ENCODE results near the gene ENTR1.

Gene ENTR1

DNA sequence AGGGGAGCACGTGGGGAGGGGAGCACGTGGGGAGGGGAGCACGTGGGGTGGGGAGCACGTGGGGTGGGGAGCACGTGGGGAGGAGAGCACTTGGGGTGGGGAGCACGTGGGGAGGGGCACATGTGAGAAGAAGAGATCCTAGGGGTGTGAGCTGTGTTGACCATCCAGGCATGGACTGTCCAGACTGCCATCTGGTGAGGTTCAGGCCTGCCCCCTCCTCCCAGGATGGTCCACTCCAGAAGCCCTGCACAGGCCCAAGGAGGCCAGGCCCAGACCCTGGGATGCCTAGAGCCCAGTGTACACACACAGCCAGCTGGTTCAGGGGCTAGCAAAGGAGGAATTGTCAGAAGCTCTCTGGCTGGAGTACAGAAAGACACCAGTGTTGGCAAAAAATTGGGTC is 12.8 kb downstream of the ENTR1 start:
- DNase-seq (ENCODE audit: low read depth in 1 of 2, low spot score in 1 of 2): no peak

DNA sequence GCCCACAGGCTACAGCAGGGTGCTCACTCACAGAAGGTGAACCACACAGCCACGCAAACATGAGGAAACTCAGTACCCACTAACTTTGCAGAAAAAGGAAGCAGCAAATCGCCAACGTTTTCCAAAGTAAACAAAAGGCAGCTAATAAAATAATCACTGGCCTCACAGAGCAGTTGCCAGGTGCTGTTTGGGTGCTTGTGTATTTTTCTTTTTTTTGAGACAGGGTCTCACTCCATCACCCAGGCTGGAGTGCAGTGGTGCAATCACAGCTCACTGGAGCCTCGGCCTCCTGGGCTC is 14.2 kb downstream of the ENTR1 start:
- no peak for DNase-seq (ENCODE audit: low read depth in 1 of 2, low spot score in 1 of 2)

DNA sequence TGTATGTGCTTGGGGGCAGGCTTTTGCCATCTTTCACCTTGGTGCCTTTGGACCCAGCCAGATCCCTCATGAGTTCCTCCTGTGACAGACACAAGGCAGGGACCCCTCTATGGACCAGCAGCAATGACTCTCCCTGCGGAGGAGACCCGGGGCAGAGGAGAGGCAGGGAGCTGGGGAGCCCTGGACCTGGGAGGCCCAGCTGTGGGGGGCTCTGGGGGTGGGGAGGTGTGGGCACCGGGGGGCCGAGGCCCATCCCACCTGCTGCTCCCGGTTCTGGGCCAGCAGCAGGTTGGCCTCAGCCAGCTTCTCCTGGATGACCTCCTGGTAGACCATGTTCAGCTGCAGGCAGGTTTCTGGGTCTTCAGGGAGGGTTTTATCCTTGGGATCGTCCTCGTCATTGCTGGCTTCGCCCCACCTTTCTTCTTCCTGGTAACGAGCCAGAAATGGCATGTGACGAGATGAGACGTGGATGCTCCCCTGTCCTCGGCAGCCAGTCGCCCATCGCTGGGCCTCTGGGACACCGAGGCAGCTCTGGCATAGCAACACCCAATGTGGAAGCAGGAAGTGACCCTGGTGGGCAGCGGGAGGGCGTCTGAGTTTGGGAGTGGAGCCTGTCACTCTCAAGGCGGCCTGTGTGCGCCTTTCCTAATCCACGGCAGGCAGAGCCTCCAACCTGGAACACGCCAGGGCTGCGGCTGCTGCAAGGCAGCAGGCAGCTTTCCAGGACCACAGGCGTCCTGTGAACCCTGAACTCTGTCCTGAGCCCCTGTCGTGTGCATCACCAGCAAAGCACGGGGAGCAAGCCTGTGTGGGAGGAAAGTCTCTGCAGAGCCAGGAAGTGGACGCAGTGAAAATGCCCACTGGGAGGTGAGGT is 14.8 kb downstream of the ENTR1 start:
- no peak for DNase-seq (ENCODE audit: low read depth in 1 of 2, low spot score in 1 of 2)

DNA sequence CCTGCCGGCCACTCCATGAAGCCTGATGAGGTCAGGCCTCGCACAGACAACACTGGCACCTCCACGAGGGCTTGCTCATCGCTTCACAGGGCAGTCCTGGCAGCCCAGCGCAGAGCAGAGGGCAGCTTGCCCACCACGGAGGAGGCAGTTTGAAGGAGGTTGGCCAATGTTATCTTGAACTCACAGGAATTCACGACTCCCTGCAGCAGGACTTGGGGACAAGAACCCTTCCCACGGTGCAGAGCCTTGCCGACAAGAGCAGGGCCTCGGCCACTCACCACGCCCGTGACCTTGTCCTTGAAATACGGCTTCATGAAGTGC is 15.4 kb downstream of the ENTR1 start:
- DNase-seq (ENCODE audit: low read depth in 1 of 2, low spot score in 1 of 2): no peak

DNA sequence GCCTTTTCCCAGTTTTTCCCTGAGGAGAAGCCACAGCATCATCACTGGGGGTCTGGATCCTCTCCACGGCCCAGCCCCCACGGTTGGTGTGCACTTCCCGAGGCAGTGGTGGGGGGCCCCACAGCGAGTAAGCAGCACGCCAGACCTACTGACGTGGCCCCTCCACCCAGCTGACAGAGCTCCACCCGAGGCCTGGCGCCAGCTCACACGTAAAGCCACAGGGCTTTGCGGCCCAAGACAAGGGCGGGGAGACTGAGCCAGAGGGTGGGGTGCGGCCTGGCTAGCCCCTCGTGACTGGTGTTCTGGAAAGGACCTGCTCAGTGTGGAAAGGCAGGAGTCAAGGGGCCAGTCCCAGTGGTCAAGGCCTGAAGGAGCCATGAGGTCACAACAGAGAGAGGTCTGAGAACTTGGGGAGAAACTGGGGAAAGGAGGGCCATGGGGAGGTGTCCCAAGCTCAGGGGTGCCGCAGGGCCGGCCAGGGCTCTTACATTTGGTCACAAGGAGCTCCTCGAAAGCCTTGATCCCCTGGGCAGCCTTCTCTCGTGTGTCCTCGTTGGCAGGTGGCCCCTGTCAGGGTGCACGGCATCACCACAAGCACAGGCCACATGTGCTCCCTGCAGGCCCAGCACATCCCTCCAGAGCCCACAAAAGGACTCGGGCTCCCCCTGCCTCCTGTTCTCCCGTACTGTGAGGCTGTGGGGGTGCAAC is 15.9 kb downstream of the ENTR1 start:
- no peak for DNase-seq (ENCODE audit: low read depth in 1 of 2, low spot score in 1 of 2)

DNA sequence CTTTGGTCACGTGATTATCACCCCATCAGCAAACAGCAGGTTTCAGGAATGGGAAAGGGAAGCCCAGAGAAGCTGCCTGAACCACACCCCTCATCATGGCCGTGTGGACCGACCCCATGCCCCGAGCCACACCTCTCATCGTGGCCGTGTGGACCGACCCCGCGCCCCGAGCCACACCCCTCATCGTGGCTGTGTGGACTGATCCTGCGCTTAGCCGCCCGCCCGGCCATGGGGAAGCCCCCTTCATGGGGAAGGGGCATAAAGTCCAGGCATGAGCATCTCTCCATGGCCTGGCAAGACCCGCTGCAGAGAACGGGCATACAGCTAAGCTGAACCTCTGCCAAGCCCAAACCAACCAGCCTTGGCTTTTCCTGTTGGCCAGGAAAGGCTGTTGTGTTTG is 16.9 kb downstream of the ENTR1 start:
- no peak for DNase-seq (ENCODE audit: low read depth in 1 of 2, low spot score in 1 of 2)

DNA sequence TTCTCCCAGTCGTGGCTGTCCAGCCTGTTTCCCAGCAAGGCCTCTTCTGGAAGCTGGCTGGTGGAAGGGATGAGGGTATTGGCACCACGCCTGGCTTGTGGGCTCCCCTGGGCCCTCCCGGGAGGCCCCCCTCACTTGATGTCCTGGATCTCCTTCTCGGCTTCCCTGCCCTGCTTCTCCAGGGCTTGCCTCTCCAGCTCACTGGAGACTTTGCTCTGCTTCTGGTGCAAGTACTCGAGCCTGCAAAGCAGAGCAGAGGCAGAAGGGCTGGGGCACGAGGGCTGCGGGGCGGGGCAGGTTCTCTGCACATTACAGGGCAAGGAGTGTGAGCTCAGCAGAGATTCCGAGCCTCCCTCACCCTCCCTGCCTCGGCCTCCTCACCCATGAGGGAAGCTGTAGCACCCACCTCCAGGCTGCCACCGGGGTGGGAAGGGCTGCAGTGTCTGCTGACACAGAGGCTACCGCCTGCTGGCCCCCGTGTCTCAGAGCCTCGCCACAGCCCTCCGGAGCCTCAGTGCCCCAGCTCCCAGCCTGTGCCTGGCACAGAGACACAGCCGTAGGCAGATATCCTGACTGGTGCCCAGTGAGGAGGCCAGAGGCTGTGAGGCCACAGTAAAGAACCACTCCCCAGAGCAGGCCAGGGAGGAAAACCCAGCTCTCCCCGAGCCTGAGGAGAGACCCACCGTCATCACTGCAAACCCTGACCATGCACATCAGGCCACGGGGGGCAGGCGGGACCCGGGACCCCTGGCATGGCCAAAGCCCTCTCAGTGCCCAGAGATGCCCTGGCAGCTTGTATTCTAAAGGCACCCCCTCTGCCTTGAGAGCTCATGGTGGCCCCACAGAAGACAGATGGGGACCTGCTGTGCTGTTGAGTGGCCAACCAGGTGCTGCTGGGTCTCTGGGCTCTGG is 17.6 kb downstream of the ENTR1 start:
- DNase-seq (ENCODE audit: low read depth in 1 of 2, low spot score in 1 of 2): no peak

DNA sequence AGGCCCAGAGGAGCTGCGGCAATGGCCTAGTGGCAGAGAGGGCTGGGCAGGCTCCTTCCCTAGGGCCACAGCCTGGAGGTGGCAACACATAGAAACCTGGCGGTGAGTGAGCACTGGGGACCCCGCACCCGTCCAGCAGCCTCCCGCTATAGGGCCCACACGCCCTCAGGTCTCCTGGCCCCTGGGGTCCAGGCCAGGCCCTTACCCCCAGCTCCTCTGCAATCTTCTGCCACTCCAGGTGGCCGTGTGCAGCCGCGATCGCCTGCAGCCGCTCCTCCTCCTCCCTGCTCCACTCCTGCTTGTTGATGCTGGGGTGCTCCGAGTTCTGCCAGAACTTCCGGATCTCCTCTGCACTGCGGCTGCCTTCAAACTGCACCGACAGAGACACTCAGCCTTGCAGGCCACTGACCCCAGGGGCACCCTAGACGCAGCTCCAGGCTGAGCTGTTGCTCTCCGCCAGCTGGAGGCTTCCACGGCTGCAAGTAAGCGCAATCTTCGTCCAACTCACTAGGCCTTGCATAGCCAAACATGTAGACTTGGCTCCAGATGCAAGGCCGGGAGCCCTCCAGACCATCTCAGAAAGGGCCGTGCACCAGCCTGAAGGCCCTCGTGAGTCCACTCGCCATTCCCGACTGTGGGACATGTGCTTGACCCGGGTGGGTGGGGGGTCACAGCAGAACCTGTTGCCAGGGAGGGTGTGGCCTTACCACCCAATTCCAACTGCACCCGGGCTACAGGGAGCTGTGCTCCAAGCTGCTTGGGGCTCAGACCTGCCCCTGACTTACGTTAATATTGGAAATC is 18.5 kb downstream of the ENTR1 start:
- DNase-seq (ENCODE audit: low read depth in 1 of 2, low spot score in 1 of 2): no peak

DNA sequence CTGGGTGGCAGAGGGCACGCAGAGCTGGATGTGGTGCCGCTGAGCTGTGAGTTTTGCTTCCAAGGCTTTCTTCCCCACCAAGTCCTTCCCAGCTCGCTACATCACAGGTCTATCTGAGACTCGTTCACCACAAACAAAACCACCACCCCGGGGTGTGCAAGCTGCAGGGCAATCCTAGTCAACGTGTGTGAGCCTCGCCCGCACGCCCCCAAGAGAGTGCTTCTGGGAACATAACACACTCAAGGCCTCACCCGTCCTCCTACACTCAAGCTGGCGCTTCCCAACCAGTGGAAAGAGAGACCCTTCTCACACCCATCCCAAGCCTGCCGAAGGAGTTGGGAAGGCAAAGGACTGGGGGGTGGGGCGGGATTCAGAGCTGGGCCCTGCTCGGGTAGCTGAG is 21.0 kb downstream of the ENTR1 start:
- DNase-seq (ENCODE audit: low read depth in 1 of 2, low spot score in 1 of 2): no peak

DNA sequence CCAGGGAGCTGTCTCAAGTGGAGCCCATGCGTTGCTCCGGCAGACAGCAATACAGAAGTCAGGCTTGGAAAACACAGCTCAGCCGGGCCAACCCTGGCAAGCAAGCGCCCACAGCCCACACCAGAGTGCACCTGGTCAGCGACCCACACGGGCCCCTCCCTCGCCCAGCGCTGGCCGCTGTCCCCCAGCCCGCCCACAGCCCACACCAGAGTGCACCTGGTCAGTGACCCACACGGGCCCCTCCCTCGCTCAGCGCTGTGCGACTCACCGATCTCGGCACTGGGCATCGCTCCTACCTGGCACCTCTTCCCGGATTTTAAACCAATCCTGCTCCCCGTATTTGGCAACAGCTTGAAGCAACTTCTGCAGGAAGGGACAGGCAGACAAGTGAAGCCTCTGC is 23.2 kb downstream of the ENTR1 start:
- no peak for DNase-seq (ENCODE audit: low read depth in 1 of 2, low spot score in 1 of 2)

DNA sequence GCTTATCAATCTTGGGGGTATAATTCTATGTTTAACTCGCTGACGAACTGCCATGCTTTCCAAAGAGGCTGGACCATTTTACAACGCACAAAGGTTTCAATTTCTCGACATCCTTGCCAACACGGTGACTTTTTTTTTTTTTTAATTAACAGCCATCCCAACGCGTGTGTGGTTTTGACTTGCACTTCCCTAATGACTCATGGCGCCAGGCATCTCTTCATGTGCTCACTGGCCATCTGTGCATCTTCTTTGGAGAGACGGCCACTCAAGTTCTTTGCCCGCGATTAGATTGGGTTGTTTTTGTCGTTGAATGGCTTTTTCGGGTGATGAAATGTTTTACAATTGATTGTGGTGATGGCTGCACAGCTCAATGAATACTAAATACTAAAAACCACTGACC is 24.4 kb downstream of the ENTR1 start:
- no peak for DNase-seq (ENCODE audit: low read depth in 1 of 2, low spot score in 1 of 2)

DNA sequence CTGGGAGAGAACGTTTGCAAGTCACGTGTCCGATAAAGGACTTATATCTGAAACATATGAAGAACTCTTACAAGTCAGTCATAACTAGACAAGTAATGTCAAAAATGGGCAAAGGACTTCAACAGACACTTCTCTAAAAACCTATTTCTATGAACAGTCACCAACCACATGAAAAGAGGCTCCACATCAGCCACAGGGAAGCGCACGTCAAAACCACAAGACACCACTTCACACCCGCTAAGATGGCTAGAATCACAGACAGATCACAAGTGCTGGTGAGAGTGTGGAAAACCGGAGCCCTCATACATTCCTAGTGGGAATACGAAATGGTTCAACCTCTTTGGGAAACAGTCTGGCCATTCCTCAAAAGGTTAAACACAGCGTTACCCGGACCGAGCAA is 25.4 kb downstream of the ENTR1 start:
- DNase-seq (ENCODE audit: low read depth in 1 of 2, low spot score in 1 of 2): no peak

DNA sequence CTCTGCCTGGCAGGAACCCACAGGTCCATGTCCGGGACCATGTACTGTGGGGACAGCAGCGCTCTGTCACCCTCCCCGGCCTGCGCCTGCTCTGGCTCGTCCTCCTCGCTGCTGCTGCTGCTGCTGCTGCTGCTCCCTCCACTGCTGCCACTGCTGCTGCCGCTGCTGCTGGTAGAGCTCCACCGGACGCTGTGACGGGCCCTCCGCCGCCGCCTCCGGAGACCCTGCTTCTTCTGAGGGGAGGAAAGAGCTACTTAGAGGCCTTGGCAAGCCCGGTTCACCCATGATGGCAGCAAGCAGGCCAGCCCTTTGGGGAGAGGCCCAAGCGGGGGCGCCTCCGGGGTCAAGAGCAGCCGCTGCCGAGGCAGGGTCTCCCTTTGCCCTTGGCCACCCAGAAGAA is 27.0 kb downstream of the ENTR1 start:
- no peak for DNase-seq (ENCODE audit: low read depth in 1 of 2, low spot score in 1 of 2)

DNA sequence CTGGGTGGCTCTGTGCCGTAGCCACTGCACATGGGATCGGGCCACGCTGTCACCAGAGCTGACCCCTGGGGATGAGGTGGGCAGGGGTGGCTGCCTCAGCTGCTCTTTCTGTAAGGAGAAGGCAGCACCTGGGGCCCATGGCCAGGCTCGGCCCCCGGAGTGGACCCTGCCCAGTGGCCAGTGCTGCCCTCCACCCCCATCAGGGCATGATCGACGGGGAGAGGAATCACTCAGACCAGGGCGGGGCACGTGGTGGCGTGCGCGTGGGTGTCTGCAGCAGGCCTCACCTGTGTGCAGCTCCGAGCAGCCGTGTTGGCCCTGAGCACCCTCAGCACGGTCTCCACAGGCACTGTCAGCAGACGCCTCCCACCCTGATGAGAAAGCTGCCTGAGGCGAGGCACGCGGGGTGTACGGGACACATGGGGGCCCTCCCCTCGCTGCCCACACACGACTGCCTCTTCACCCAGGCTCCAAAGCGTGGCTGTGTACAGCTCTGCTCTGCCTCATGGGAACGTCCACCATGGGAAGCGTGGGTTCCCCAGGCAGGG is 28.4 kb downstream of the ENTR1 start:
- DNase-seq (ENCODE audit: low read depth in 1 of 2, low spot score in 1 of 2): no peak

DNA sequence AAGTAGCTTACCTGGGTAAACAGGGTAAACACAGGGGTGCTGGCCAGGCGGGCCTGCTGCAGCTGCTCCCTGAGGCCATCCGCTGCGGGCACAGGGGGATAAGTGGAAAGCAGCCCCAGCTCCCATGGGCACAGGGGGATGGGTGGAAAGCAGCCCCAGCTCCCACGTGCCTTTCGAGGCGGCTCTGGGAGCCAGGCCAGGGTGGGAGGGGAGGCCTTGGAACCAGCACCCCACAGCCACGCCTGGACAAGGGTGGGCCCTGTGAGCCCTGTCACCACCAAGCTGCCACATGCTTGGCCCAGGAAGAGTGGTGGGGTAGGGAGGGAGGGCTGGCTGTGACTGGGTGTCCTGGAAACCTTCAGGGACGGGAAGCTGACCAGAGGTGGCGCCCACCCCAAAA is 29.1 kb downstream of the ENTR1 start:
- no peak for DNase-seq (ENCODE audit: low read depth in 1 of 2, low spot score in 1 of 2)

DNA sequence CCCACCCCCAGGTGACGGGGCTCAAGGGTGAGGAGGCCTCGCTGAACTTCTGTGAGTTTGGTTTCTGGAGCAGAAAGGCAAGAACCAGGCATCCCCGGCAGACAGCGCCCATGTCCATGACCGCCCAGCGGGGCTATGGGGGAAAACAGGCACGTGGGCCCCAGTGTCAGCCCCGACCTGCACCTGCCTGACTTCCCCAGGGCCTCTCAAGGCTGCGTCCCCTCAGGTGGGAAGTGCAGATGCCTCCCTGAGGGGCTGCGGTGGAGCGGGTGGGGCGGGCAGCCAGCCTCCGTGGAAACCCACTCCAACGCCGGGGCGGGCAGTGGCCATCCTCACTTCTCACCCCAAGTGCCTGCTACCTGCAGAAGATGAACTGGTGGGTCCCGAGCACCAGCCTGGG is 30.0 kb downstream of the ENTR1 start:
- no peak for DNase-seq (ENCODE audit: low read depth in 1 of 2, low spot score in 1 of 2)

DNA sequence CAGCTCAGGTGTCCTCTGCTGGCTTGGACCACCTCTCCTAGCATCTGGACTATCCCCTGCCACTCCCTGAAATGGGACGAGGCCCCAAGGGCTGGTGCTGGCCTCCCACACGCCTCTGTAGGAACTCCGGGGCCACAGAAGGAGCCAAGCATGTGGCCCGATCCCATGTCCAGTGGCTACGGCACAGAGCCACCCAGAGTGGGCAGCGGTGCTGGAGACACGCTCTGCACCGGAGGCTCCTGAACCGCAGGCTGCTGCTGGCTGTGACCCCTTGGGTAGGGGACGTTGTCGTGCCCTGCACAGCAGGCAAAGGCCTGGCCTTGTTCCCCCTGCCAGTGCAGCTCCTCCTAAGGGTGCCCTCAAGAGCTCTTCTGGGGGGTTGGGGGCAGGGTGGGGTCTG is 30.5 kb downstream of the ENTR1 start:
- no peak for DNase-seq (ENCODE audit: low read depth in 1 of 2, low spot score in 1 of 2)

DNA sequence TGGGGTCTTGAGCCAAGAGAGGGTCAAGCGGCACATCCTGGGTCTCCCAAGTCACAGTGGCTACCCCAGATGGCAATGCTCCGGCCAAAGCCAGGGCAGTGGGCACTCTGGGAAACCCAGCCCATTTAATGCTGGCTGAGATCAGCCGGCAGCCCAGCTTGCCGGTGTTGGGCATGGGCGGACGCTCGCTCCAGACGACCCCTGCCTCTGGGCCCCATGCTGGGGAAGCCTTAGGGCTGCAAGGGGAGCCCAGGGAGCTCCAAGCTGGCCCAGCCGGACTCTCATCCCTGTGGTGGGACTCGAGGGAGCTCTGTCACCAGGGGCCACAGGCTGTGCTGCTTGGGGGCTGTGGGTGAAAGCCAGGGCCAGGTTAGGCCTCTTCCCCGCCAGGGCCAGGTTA is 31.0 kb downstream of the ENTR1 start:
- no peak for DNase-seq (ENCODE audit: low read depth in 1 of 2, low spot score in 1 of 2)

DNA sequence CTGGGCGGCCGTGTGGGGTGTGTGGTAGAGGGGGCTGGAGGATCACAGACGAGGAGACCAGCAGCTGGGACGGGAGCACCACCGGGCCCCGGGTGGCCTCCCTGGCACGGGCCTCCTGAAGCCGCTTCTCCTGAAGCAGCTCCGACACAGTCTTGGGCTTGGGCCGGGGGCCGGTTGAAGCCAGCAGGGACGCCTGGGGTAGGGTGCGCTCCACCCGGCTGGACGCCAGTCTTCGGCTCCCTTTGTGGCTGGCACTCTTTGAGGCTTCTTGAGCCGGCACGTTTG is 31.5 kb downstream of the ENTR1 start:
- no peak for DNase-seq (ENCODE audit: low read depth in 1 of 2, low spot score in 1 of 2)

DNA sequence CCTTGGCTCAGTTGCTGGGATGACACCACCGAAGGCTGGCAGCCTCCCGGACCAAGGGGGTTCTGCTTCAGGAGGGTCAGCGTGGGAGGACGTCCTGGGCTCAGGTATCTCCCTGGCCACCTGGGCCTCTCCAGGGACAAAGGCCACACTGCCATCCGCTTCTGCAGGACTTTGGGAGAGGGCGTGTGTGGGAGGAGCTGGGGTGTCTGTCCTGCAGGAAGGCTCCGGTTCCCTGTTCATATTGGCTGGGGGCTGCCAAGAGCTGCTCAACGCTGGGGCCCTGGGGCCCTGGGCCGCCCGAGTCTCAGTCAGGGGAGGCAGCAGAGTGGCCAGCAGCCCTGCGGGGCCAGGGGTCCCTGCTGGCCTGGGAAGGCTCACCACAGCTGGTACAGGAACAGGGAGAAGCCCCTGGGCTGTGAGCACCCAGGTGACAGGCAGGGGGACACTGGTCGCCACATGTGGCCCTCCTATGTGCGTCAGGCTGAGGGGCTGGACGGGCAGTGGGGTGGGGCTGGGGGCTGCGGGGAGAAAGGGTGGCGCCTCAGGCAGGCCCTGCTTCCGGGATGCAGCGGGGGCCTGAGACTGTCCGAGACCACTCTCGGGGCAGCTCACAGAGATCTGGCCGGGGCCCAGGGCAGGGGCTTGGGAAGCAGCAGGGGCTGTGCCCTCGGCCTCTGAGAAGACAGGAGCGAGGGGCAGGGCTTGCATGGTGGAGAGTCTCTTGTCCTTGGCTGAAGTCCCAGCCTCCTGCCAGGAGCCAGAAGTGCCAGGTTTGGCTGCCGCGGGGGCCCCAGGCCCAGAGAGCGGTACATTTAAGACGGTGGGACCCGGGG is 32.0 kb downstream of the ENTR1 start:
- DNase-seq (ENCODE audit: low read depth in 1 of 2, low spot score in 1 of 2): no peak
